Neuronal stem cell (in vitro differentiated cells): ENCODE measurements around the gene REV3L.
A peak's percentile ranks its signal among the peaks of the same experiment; 100 is the strongest.

Source experiments
- DNase-seq: peaks from one replicate; pipeline ENCODE4 v3.0.0-alpha.2; 2013; ENCODE audit warnings: low spot score
- H2AFZ ChIP-seq: one replicate; pipeline ENCODE4 v1.6.1; 2013; ENCODE audit warnings: mild to moderate bottlenecking, low read length, inconsistent platforms
- H2AK5ac ChIP-seq: 2 replicates; pipeline ENCODE4 v1.6.1; 2013; ENCODE audit warnings: low read depth, mild to moderate bottlenecking, inconsistent platforms, low read length, moderate library complexity, mixed read lengths
- H2BK120ac ChIP-seq: 2 replicates; pipeline ENCODE4 v1.6.1; 2013; ENCODE audit warnings: low read depth, mild to moderate bottlenecking, inconsistent platforms, low read length, moderate library complexity, mixed read lengths
- H2BK12ac ChIP-seq: one replicate; pipeline ENCODE4 v1.6.1; 2013; ENCODE audit warnings: low read length, inconsistent platforms
- H2BK15ac ChIP-seq: 2 replicates; pipeline ENCODE4 v1.6.1; 2013; ENCODE audit warnings: mild to moderate bottlenecking, low read length, inconsistent platforms, mixed read lengths
- H2BK5ac ChIP-seq: one replicate; pipeline ENCODE4 v1.6.1; 2013; ENCODE audit warnings: inconsistent platforms, mild to moderate bottlenecking, low read length, moderate library complexity
- H3K14ac ChIP-seq: one replicate; pipeline ENCODE4 v1.6.1; 2013; ENCODE audit warnings: low read length, inconsistent platforms
- H3K18ac ChIP-seq: 2 replicates; pipeline ENCODE4 v1.6.1; 2013; ENCODE audit warnings: low read length, inconsistent platforms
- H3K23ac ChIP-seq: 2 replicates; pipeline ENCODE4 v1.6.1; 2013; ENCODE audit warnings: low read depth, mild to moderate bottlenecking, mixed read lengths, low read length, inconsistent platforms; ENCODE audit not compliant: poor library complexity
- H3K27ac ChIP-seq: replicated peaks from 3 replicates; pipeline ENCODE4 v1.5.1; 2013; ENCODE audit warnings: low read length, inconsistent platforms
- H3K27me3 ChIP-seq, 3 experiments: 2 replicates each; pipeline ENCODE4 v1.6.1; 2013; ENCODE audit warnings: low read length in 3 of 3, mild to moderate bottlenecking in 2 of 3, inconsistent platforms in 1 of 3, low read depth in 1 of 3, mixed read lengths in 1 of 3, moderate library complexity in 1 of 3; ENCODE audit not compliant: control insufficient read depth in 3 of 3, insufficient read depth in 3 of 3
- H3K36me3 ChIP-seq, 2 donors: replicated peaks in 1 of 2; 2 replicates each; pipeline ENCODE4 v1.6.1; 2013; ENCODE audit warnings: low read length in 2 of 2; ENCODE audit not compliant: control insufficient read depth in 2 of 2, insufficient read depth in 2 of 2
- H3K4ac ChIP-seq: 2 replicates; pipeline ENCODE4 v1.6.1; 2013; ENCODE audit warnings: inconsistent platforms, mild to moderate bottlenecking, low read length, moderate library complexity
- H3K4me1 ChIP-seq, 2 donors: 1 replicate in 1 of 2; 2 replicates in 1 of 2; pipeline ENCODE4 v1.6.1; 2013; ENCODE audit warnings: low read length in 2 of 2, low read depth in 1 of 2; ENCODE audit not compliant: control insufficient read depth in 2 of 2, insufficient read depth in 1 of 2
- H3K4me2 ChIP-seq: one replicate; pipeline ENCODE4 v1.6.1; 2013; ENCODE audit warnings: mild to moderate bottlenecking, low read length, inconsistent platforms; ENCODE audit not compliant: insufficient read depth, poor library complexity, severe bottlenecking
- H3K4me3 ChIP-seq, 2 donors: 2 replicates each; pipeline ENCODE4 v1.5.1; 2013; ENCODE audit warnings: low read length in 2 of 2, mild to moderate bottlenecking in 2 of 2, inconsistent platforms in 1 of 2, moderate library complexity in 1 of 2
- H3K79me1 ChIP-seq: one replicate; pipeline ENCODE4 v1.6.1; 2013; ENCODE audit warnings: low read depth, mild to moderate bottlenecking, inconsistent platforms, low read length, moderate library complexity
- H3K9ac ChIP-seq: one replicate; pipeline ENCODE4 v1.6.1; 2013; ENCODE audit warnings: mild to moderate bottlenecking, low read depth, low read length, inconsistent platforms; ENCODE audit not compliant: poor library complexity
- H3K9me3 ChIP-seq, 2 donors: replicated peaks in 1 of 2; 2 replicates each; pipeline versions ENCODE3 to v1.6.1; 2013; ENCODE audit warnings: low read length in 2 of 2, mild to moderate bottlenecking in 2 of 2, inconsistent platforms in 1 of 2, low read depth in 1 of 2, mixed read lengths in 1 of 2, moderate library complexity in 1 of 2; ENCODE audit not compliant: control insufficient read depth in 2 of 2, insufficient read depth in 1 of 2
- H4K8ac ChIP-seq: one replicate; pipeline ENCODE4 v1.6.1; 2013; ENCODE audit warnings: low read depth, mild to moderate bottlenecking, inconsistent platforms, low read length, moderate library complexity
- H4K91ac ChIP-seq: one replicate; pipeline ENCODE4 v1.6.1; 2013; ENCODE audit warnings: low read length, low read depth, mild to moderate bottlenecking, inconsistent platforms; ENCODE audit not compliant: poor library complexity
- WGBS, 2 donors: extraction: QIAGEN DNeasy Blood & Tissue Kit; methylation state at CpG; one replicate each; pipeline ENCODE4 v1.1.7; 2013; ENCODE audit warnings: missing lambda C conversion rate in 2 of 2, mixed read lengths in 1 of 2; ENCODE audit not compliant: insufficient read length in 2 of 2, insufficient replicate concordance in 1 of 2; ENCODE audit errors: extremely low coverage in 2 of 2; 5-methylcytosine and 5-hydroxymethylcytosine counted together

REV3L gene

DNA sequence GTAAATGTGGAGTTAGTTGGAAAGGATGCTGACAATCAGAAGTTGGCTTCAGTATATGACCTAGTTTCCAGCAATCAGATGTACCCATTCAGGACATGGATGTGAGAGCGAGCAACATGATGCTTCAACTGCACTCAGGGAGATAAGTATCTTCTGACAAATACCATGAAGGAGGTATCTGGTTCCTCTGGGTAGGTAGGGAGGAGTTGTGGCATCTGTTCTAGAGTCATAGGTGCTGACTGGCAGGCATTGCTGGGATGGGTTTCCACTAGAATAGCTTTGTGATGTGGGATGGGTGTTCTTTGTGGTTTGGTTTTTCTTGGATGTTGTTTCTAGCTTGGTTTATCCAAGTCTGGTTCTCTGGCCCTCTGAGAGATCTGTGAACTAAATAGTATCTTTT, 3.9 kb upstream of the REV3L start:
- Histone ChIP-seq H4K91ac (no peak overlapping the region), H3K4me3 (no peak overlapping the region), H3K27ac (no peak overlapping the region), H2BK120ac (no peak overlapping the region), H3K9ac (no peak overlapping the region), H2BK12ac (no peak overlapping the region), H2BK15ac (no peak overlapping the region), H4K8ac (no peak overlapping the region), H3K4me1 (peaks cover 0 to 6% of the 10 kb centered on the region in 2 donors), H2BK5ac (no peak overlapping the region), H3K14ac (no peak overlapping the region), H2AFZ (no peak overlapping the region), H3K36me3 (peaks cover 0 to 38% of the 10 kb centered on the region in 2 donors), H2AK5ac (no peak overlapping the region), H3K23ac (no peak overlapping the region), H3K4me2 (no peak overlapping the region), H3K27me3 (no peaks in the 10 kb centered on the region), H3K9me3 (peaks cover 0 to 21% of the 10 kb centered on the region in 2 donors), H3K79me1 (peaks cover 6% of the 10 kb centered on the region), H3K18ac (no peak overlapping the region), H3K4ac (no peak overlapping the region)
- DNase-seq = no peak
- WGBS, 2 donors = no CpG with 5 or more reads among the region's 1 CpG

DNA sequence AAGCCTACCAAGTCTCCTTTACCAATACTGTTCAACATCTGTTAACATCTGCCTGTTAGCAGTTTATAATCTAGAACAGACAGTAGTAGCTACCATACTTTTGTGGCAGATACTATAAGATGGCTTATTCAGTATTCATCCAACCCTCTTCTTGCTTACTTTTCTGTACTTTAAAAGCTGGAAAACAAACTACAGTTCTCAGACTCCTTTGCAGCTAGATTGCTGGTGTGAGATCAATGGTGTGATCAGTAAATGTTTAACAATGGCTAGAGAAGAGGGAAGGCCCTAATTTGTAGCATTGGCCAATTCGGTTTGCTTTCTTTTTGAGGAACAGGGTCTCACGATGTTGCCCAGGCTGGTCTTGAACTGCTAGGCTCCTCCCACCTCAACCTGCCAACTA, 3.5 kb upstream of the REV3L start:
- DNase-seq = no peak
- H3K9me3 ChIP-seq = peaks cover 0 to 21% of the 10 kb centered on the region in 2 donors
- H3K4me2 ChIP-seq = no peak overlapping the region
- H4K91ac ChIP-seq = no peak overlapping the region
- no CpG with 5 or more reads among the region's 2 CpGs for WGBS, 2 donors
- no peak overlapping the region for H3K14ac ChIP-seq
- no peak overlapping the region for H2AK5ac ChIP-seq
- H3K9ac ChIP-seq = no peak overlapping the region
- H3K4me1 ChIP-seq = peaks cover 1 to 6% of the 10 kb centered on the region in 2 donors
- no peaks in the 10 kb centered on the region for H3K27me3 ChIP-seq
- H2AFZ ChIP-seq = no peak overlapping the region
- no peak overlapping the region for H3K4ac ChIP-seq
- H2BK15ac ChIP-seq = no peak overlapping the region
- no peak overlapping the region for H3K4me3 ChIP-seq
- no peak overlapping the region for H3K18ac ChIP-seq
- no peak overlapping the region for H2BK5ac ChIP-seq
- H2BK12ac ChIP-seq = no peak overlapping the region
- H3K23ac ChIP-seq = no peak overlapping the region
- no peak overlapping the region for H3K27ac ChIP-seq
- peaks cover 0 to 34% of the 10 kb centered on the region in 2 donors for H3K36me3 ChIP-seq
- H2BK120ac ChIP-seq = no peak overlapping the region
- no peak overlapping the region for H4K8ac ChIP-seq
- H3K79me1 ChIP-seq = peaks cover 6% of the 10 kb centered on the region

DNA sequence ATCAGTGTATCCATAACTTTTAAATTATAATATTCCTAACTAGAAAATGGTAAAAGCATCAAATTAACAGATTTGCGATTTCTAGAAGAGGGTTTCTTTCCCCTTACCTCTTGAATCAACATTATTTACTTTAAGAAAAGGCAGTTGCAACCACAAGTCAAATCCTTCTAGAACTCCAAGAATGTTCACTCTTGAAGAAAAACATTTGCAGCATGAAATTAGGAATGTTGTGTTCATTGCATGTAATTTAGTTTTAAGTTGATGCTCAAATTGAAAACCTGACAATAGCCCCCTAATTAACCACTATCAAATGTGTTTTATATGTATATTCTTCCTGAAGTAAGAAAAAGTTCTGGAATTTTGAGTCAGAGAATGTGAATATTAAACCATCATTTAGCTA, 2.3 kb upstream of the REV3L start:
- Histone ChIP-seq H2AK5ac (no peak overlapping the region), H3K79me1 (peaks cover 6% of the 10 kb centered on the region), H4K91ac (no peak overlapping the region), H3K9me3 (peaks cover 0 to 21% of the 10 kb centered on the region in 2 donors), H3K36me3 (peaks cover 0 to 34% of the 10 kb centered on the region in 2 donors), H2BK15ac (no peak overlapping the region), H3K23ac (no peak overlapping the region), H3K4me1 (peaks cover 1 to 12% of the 10 kb centered on the region in 2 donors), H4K8ac (no peak overlapping the region), H3K27me3 (no peaks in the 10 kb centered on the region), H2AFZ (no peak overlapping the region), H3K9ac (no peak overlapping the region), H3K27ac (no peak overlapping the region), H2BK120ac (no peak overlapping the region), H3K14ac (no peak overlapping the region), H3K4me3 (peak overlapping the region in 1 of 2 donors; percentile 82), H2BK12ac (no peak overlapping the region), H3K4me2 (no peak overlapping the region), H3K4ac (no peak overlapping the region), H2BK5ac (no peak overlapping the region), H3K18ac (no peak overlapping the region)
- no peak for DNase-seq
- no CpG with 5 or more reads among the region's 1 CpG for WGBS, 2 donors

DNA sequence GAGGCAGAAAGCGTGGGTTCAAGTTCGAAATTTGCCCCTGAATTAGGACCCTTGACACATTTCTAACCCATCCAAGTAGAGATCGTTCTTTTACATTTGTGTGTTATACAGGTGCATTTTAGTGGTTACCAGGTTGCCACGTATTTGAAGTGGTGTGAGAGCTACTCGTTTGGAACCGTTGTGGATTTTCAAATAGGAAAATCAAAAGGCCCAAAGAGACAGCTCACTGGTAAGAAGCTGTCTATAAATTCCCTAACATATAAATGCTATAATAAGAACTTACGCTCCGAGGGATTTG, 1.6 kb upstream of the REV3L start:
- no peak overlapping the region for H4K8ac ChIP-seq
- DNase-seq = no peak
- H3K4me2 ChIP-seq = peak overlapping the region; percentile 81
- peaks cover 1 to 13% of the 10 kb centered on the region in 2 donors for H3K4me1 ChIP-seq
- H2AK5ac ChIP-seq = no peak overlapping the region
- H2AFZ ChIP-seq = peak overlapping the region; percentile 93
- no peak overlapping the region for H4K91ac ChIP-seq
- WGBS, 2 donors = no CpG with 5 or more reads among the region's 8 CpGs
- H3K14ac ChIP-seq = no peak overlapping the region
- H3K27ac ChIP-seq = peak overlapping the region; percentile 100
- peaks cover 0 to 21% of the 10 kb centered on the region in 2 donors for H3K9me3 ChIP-seq
- no peak overlapping the region for H2BK5ac ChIP-seq
- H3K79me1 ChIP-seq = peaks cover 6% of the 10 kb centered on the region
- no peak overlapping the region for H2BK15ac ChIP-seq
- H3K27me3 ChIP-seq = peaks cover 0 to under 1% (median 0%) of the 10 kb centered on the region in 3 experiments
- no peak overlapping the region for H3K18ac ChIP-seq
- H3K9ac ChIP-seq = no peak overlapping the region
- H3K4ac ChIP-seq = no peak overlapping the region
- H2BK120ac ChIP-seq = no peak overlapping the region
- H3K4me3 ChIP-seq = peak overlapping the region; percentile 82 to 96
- H3K36me3 ChIP-seq = peaks cover 0 to 34% of the 10 kb centered on the region in 2 donors
- no peak overlapping the region for H3K23ac ChIP-seq
- H2BK12ac ChIP-seq = no peak overlapping the region
